Measurements from ENCODE around the gene PCCA. TPM values are rescaled to one million over a fixed set of nuclear protein-coding genes. Genes with fewer than 3 reads are reported as not detected.

The PCCA gene
- total and polyA plus RNA-seq, 2 donors (not counting 1 experiment from before 2014, with no cell fraction given): 4.8 to 17.4 TPM

- H3K4me3 ChIP-seq (ENCODE audit: control extremely low read depth in 1 of 5, extremely low read depth in 1 of 5, insufficient read depth in 1 of 5, low read depth in 2 of 5, low read length in 4 of 5): no peak overlapping the region
- no peaks in the 10 kb centered on the region for H3K27me3 Mint-ChIP-seq
- POLR2A ChIA-PET: no interaction called here
- no peaks in the 10 kb centered on the region for H3K9me3 ChIP-seq (ENCODE audit: control extremely low read depth in 1 of 3, control insufficient read depth in 2 of 3, insufficient read depth in 1 of 3, low read length in 2 of 3)
- CTCF ChIA-PET: no interaction called here
- no peaks in the 10 kb centered on the region for H4K20me1 ChIP-seq (ENCODE audit: control insufficient read depth, insufficient read depth, low read length, poor library complexity, severe bottlenecking)
- H3K4me1 Mint-ChIP-seq: peaks cover 5% of the 10 kb centered on the region
- H2AFZ ChIP-seq (ENCODE audit: insufficient read depth, low read depth, low read length, poor library complexity, severe bottlenecking): no peak overlapping the region
- H3K79me2 ChIP-seq (ENCODE audit: control insufficient read depth, insufficient read depth, low read length): no peaks in the 10 kb centered on the region
- no peak overlapping the region for H3K27ac Mint-ChIP-seq
- H3K4me3 Mint-ChIP-seq: no peak overlapping the region
- H3K9ac ChIP-seq (ENCODE audit: low read length): no peak overlapping the region
- H3K4me2 ChIP-seq (replicated peaks; ENCODE audit: low read depth, low read length, poor library complexity, severe bottlenecking): no peak overlapping the region
- no peaks in the 10 kb centered on the region for H3K4me1 ChIP-seq (ENCODE audit: control insufficient read depth in 2 of 2, insufficient read depth in 2 of 2, low read length in 2 of 2)
- H3K36me3 ChIP-seq (replicated peaks in 1 of 2; ENCODE audit: control extremely low read depth in 1 of 2, control insufficient read depth in 1 of 2, extremely low read depth in 1 of 2, insufficient read depth in 2 of 2, low read length in 1 of 2): peaks cover 0 to 3% of the 10 kb centered on the region in 2 experiments
- H3K27ac ChIP-seq (ENCODE audit: low read length in 2 of 2): no peak overlapping the region
- H3K9me3 Mint-ChIP-seq (ENCODE audit: insufficient read depth): peaks cover 2% of the 10 kb centered on the region
- no CpG with 5 or more reads among the region's 1 CpG for WGBS (ENCODE audit: insufficient coverage)
- intact Hi-C loops (cut with micrococcal nuclease): no loop called here
- DNase-seq (no peak), ATAC-seq (ENCODE audit: low read depth) (no peak)
- no peaks in the 10 kb centered on the region for H3K27me3 ChIP-seq (replicated peaks in 1 of 4; ENCODE audit: control extremely low read depth in 1 of 4, control insufficient read depth in 3 of 4, insufficient read depth in 4 of 4, low read length in 3 of 4)
- TF ChIP-seq, protein P1, sequence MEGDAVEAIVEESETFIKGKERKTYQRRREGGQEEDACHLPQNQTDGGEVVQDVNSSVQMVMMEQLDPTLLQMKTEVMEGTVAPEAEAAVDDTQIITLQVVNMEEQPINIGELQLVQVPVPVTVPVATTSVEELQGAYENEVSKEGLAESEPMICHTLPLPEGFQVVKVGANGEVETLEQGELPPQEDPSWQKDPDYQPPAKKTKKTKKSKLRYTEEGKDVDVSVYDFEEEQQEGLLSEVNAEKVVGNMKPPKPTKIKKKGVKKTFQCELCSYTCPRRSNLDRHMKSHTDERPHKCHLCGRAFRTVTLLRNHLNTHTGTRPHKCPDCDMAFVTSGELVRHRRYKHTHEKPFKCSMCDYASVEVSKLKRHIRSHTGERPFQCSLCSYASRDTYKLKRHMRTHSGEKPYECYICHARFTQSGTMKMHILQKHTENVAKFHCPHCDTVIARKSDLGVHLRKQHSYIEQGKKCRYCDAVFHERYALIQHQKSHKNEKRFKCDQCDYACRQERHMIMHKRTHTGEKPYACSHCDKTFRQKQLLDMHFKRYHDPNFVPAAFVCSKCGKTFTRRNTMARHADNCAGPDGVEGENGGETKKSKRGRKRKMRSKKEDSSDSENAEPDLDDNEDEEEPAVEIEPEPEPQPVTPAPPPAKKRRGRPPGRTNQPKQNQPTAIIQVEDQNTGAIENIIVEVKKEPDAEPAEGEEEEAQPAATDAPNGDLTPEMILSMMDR (IDR thresholded peaks at IDR 0.05): no peak
- no peak for TF ChIP-seq EZH2 (IDR thresholded peaks at IDR 0.05; ENCODE audit: borderline replicate concordance, insufficient read depth, low read depth, low read length, poor library complexity, severe bottlenecking)
These were observed 26.9 kb downstream of the PCCA start for GRCh38 chr13:100115693-100116254.

DNA sequence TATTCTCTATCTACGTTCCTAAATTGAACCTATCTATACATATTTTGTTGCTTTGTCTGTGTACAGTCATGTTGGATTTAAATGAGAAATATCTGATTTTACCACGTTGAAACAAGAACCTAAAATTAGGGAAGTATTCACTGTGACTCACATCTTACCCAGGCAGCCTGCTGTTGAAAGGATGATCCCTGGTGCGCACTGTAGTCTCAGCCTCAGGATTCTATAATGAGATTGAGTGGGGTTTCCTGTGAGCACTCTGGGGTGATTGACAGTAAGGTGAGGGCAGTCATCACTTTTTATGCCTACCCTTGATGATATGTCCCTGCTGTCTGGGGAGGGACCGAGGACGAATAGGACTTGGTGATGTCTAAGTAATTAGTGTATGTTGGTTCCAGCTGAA, 35.4 kb downstream of the PCCA start:
- ChIA-PET POLR2A (no interaction called here), CTCF (no interaction called here)
- Histone ChIP-seq H3K27me3 (replicated peaks in 1 of 4; ENCODE audit: control extremely low read depth in 1 of 4, control insufficient read depth in 3 of 4, insufficient read depth in 4 of 4, low read length in 3 of 4) (no peaks in the 10 kb centered on the region), H3K4me1 (ENCODE audit: control insufficient read depth in 2 of 2, insufficient read depth in 2 of 2, low read length in 2 of 2) (peaks cover under 1 to 1% of the 10 kb centered on the region in 2 donors), H4K20me1 (ENCODE audit: control insufficient read depth, insufficient read depth, low read length, poor library complexity, severe bottlenecking) (no peaks in the 10 kb centered on the region), H3K4me3 (ENCODE audit: control extremely low read depth in 1 of 5, extremely low read depth in 1 of 5, insufficient read depth in 1 of 5, low read depth in 2 of 5, low read length in 4 of 5) (no peak overlapping the region), H3K9me3 (ENCODE audit: control extremely low read depth in 1 of 3, control insufficient read depth in 2 of 3, insufficient read depth in 1 of 3, low read length in 2 of 3) (peaks cover 2 to 12% (median 8%) of the 10 kb centered on the region in 3 donors), H2AFZ (ENCODE audit: insufficient read depth, low read depth, low read length, poor library complexity, severe bottlenecking) (no peak overlapping the region), H3K9ac (ENCODE audit: low read length) (no peak overlapping the region), H3K36me3 (replicated peaks in 1 of 2; ENCODE audit: control extremely low read depth in 1 of 2, control insufficient read depth in 1 of 2, extremely low read depth in 1 of 2, insufficient read depth in 2 of 2, low read length in 1 of 2) (no peaks in the 10 kb centered on the region), H3K4me2 (replicated peaks; ENCODE audit: low read depth, low read length, poor library complexity, severe bottlenecking) (no peak overlapping the region), H3K79me2 (ENCODE audit: control insufficient read depth, insufficient read depth, low read length) (no peaks in the 10 kb centered on the region), H3K27ac (ENCODE audit: low read length in 2 of 2) (no peak overlapping the region)
- no peaks in the 10 kb centered on the region for H3K27me3 Mint-ChIP-seq
- no peak for ATAC-seq (ENCODE audit: low read depth)
- no peak for DNase-seq
- intact Hi-C loops (cut with micrococcal nuclease): no loop called here
- 95% methylated on average over 3 of the region's 5 CpGs for WGBS (ENCODE audit: insufficient coverage)
- H3K27ac Mint-ChIP-seq: no peak overlapping the region
- H3K4me3 Mint-ChIP-seq: no peak overlapping the region
- H3K9me3 Mint-ChIP-seq (ENCODE audit: insufficient read depth): peaks cover 5% of the 10 kb centered on the region
- no peak for TF ChIP-seq EZH2 (IDR thresholded peaks at IDR 0.05; ENCODE audit: borderline replicate concordance, insufficient read depth, low read depth, low read length, poor library complexity, severe bottlenecking)
- TF ChIP-seq, protein P1 (IDR thresholded peaks at IDR 0.05): no peak
- H3K4me1 Mint-ChIP-seq: peaks cover 8% of the 10 kb centered on the region
